HG02642 (cell line): ENCODE measurements around the gene SERPINH1.

Experiments used
- ATAC-seq: cut with Tn5 transposase; IDR thresholded peaks from one replicate; pipeline ENCODE4 v1.9.1; 2021; ENCODE audit warnings: mild to moderate bottlenecking; ENCODE audit not compliant: unreplicated experiment, poor library complexity

The SERPINH1 gene

DNA sequence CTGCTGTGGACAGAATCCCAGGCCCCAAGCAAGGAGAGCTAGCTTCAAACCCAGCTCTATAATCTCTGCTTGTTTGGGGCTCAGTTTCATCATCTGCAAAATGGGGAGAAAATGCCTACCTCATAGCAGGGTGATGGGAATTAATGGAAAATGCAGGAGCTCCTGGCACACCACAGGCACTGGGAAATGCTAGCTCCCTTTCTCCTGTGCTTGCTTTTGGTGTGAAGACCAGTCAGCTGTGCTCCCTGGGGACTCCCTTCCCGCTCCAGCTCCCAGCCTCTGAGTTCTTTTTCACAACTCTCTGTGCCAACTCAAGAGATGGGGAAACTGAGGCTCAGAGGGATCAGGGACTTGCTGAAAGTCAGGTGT is 8.2 kb upstream of the SERPINH1 start:
- no peak for ATAC-seq

DNA sequence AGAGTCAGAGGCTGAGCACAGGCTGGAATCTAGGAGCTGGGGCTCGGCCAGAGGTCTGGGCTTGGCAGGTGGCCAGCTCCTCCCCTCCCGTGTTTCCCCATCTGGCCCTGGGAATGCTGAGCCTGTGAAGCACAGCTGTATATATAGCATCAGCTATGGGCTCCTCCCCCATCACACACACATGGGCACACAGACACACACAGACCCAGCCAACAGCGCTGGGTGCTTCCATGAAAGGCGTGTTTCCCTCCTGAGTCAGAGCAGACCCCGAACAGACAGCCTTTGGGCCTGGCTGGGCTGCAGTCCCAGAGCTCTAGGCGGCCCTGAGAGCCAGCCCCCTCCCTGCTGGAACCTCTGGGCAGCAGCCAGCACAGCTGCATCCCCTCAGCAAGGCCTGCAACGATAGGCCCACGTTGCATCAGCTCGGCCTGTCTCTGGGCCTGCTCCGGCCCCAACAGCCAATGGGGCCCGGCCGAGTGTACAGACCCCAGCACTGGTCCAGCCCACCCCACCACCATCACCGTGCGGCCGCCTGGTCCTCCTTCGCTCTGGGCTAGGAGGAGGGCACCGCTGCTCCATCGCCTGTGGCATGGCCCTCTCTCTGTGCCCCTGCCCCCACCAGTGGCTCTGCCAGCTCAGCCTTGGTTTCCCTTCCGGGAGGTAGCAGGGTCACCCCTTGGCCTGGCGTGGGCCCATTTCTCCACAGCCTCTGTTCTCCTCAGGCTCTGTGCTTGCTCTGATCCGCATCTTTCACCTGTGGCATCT is 7.6 kb upstream of the SERPINH1 start:
- ATAC-seq, result no peak

- no peak for ATAC-seq
These were observed 6.8 kb upstream of the SERPINH1 start for GRCh38 chr11:75555079-75555811.

GRCh38 chr11:75556275-75556674 is 5.8 kb upstream of the SERPINH1 start:
- ATAC-seq, result no peak

- ATAC-seq, result no peak
These were observed 4.2 kb upstream of the SERPINH1 start for GRCh38 chr11:75557666-75558494.

DNA sequence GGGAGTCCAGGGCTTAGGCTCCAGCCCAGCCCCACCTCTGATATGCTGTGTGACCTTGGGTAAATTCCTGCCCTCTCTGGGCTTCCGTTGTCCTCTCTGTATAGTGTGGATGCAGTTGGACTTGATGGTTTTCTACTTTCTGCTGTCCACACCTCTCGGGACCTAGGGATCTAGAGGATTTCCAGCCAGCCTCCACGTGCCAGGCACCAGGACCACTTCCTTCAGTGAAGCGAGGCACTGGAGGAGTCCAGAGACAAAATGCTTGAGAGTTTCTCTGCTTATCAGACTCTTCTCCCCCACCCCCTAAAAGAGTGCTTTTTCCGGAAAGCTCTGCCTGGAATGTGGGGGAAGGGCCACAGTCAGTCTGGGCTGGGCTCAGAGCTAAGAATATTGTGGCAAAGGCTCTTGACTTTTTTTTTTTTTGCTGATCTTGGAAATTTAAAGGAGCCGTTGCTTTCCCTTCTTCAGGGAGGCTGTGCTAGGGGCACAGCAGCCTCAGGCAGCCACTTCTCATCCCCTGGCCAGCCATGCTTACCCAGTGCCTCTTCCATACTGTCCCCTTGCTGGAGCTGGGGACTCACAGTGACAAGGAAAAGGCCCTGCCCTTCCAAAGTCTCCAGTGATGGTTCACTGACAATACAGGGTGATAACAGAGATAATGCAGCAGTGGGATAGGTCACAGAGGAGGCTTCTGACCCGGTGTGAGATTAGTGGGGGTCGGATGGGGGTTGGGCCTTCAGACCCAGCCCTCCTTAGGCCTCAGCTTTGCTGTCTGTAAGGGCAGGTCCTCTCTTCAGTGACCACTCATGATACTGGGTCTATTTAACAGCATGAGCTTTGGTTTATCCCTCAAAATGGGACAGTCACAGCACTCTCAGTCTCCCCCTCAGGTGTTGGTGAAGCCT is 2.9 kb upstream of the SERPINH1 start:
- no peak for ATAC-seq

DNA sequence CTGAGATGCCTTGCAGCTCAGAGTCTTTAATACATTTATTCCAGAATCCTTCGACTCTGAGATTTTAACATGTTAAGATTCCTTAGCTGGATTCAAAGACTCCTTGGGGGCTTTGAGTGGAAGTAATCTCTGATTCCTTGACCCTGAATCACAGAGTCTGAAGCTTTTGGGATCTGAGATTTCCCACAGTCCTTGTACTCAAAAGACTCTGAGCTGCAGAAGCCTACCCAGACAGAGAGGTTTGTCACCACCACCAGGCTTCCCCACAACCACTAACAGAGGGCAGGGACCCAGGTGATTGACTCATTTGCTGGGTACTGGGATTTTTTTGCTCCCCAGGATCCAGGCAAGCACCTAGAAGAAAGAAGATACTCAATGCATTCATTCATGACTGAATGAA is 1.4 kb upstream of the SERPINH1 start:
- ATAC-seq, result no peak

GRCh38 chr11:75561426-75562047 is 516 bp upstream of the SERPINH1 start:
- peak; percentile 15 for ATAC-seq

DNA sequence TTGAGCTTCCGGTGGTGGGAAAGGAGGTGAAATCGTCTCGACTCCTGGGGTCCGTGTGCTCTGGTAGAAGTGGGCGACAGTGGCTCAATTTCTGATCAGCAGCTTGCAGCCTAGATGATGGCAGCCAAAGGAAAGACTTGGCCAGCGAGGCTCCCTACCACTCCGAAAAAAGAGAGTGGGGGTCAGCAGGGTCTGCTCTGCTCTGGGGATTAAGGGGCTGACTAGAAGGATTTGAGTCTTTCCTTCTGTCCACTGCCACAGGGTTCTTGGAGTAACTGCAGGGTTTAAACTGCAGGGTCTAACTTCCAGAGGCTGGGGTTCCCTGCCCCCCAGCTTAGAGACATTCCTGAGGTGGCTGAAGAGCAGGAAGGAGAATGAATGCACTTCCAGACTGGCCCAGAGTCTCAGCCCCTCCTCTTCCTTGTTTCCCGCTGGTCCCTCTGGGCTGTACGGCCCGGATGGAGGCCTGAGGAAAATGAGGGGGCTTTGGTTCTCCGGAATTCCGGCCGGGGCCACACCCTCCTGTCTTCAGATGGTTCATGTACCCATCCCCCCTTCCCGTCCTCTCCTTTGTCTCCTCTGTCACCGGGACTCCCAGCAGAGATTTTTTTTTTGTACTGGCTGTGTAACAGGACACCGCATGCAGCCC is 907 bp downstream of the SERPINH1 start:
- no peak for ATAC-seq

- no peak for ATAC-seq
These were observed 1.5 kb downstream of the SERPINH1 start for GRCh38 chr11:75563501-75563977.

GRCh38 chr11:75563978-75564552 is 2.0 kb downstream of the SERPINH1 start:
- no peak for ATAC-seq

GRCh38 chr11:75565221-75565814 is 3.3 kb downstream of the SERPINH1 start:
- no peak for ATAC-seq

GRCh38 chr11:75565916-75566762 is 4.1 kb downstream of the SERPINH1 start:
- ATAC-seq, result no peak

- no peak for ATAC-seq
These were observed 4.8 kb downstream of the SERPINH1 start for GRCh38 chr11:75566763-75567279.

DNA sequence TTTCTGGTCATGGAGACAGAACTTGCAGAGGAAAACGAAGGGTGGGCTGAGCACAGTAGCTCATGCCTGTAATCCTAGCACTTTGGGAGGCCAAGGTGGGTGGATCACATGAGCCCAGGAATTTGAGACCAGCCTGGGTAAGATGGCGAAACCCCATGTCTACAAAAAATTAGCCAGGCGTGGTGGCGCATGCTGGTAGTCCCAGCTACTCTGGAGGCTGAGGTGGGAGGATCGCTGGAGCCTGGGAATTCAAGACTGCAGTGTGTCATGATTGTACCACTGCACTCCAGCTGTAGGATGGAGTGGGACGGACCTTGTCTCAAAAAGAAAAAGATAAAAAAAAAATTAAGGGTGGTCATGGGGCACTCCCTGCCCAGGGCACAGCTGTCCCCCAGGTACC is 5.9 kb downstream of the SERPINH1 start:
- no peak for ATAC-seq

DNA sequence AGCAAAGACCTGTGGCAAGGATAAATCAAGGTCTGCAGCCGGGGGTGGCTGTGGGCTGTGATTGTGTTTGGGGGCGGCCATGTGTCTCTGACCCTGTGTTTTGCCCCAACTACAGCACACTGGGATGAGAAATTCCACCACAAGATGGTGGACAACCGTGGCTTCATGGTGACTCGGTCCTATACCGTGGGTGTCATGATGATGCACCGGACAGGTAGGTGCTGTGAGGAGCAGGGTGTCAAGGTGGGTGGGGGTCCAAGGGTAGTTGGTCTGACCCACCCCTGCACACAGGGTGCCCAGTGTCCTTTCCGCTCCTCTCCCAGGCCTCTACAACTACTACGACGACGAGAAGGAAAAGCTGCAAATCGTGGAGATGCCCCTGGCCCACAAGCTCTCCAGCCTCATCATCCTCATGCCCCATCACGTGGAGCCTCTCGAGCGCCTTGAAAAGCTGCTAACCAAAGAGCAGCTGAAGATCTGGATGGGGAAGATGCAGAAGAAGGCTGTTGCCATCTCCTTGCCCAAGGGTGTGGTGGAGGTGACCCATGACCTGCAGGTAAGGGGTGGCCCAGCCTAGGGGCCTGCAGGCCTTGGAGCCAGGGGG is 6.7 kb downstream of the SERPINH1 start:
- ATAC-seq, result no peak
